HepG2 (cell line): ENCODE measurements around the gene PTPRH. TPM values are rescaled to one million over a fixed set of nuclear protein-coding genes. Genes with fewer than 3 reads are reported as not detected.

Source experiments
- ATF5 ChIP-seq: sonication (generic); formaldehyde crosslinking; IDR thresholded peaks from 2 replicates; pipeline ENCODE4 v1.4.0; 2020; ENCODE audit warnings: mild to moderate bottlenecking, low read depth, missing genetic modification reagents
- ESRRA ChIP-seq: sonication (generic); formaldehyde crosslinking; IDR thresholded peaks from 2 replicates; pipeline ENCODE4 v1.5.1; 2020; ENCODE audit warnings: mild to moderate bottlenecking, low read depth, missing genetic modification reagents
- KMT2A ChIP-seq: sonication (generic); formaldehyde crosslinking; IDR thresholded peaks from 2 replicates; pipeline ENCODE4 v1.4.0; 2020; ENCODE audit warnings: missing genetic modification reagents
- MLX ChIP-seq: IDR thresholded peaks from 2 replicates; pipeline ENCODE4 v1.6.1; 2016
- PRMT3 ChIP-seq: sonication (generic); formaldehyde crosslinking; IDR thresholded peaks from 2 replicates; pipeline ENCODE4 v1.8.1; 2022; ENCODE audit warnings: low read depth, mild to moderate bottlenecking, moderate library complexity, missing genetic modification reagents, borderline replicate concordance
- SMARCE1 ChIP-seq: fragments of 450-650 bp; IDR thresholded peaks from 2 replicates; pipeline ENCODE4 v1.6.1; 2017; ENCODE audit warnings: borderline replicate concordance
- SMYD3 ChIP-seq: sonication (generic); formaldehyde crosslinking; IDR thresholded peaks from 2 replicates; pipeline ENCODE4 v1.8.1; 2023; ENCODE audit warnings: mild to moderate bottlenecking, missing genetic modification reagents
- SRSF9 ChIP-seq: fragments of 200-400 bp; formaldehyde crosslinking; IDR thresholded peaks from 2 replicates; pipeline ENCODE4 v1.6.1; 2018; ENCODE audit warnings: borderline replicate concordance, mild to moderate bottlenecking, low read depth, low read length; ENCODE audit not compliant: insufficient read depth, poor library complexity, severe bottlenecking
- THYN1 ChIP-seq: sonication (generic); formaldehyde crosslinking; IDR thresholded peaks from 2 replicates; pipeline ENCODE4 v1.8.1; 2023; ENCODE audit warnings: low read depth, mild to moderate bottlenecking, moderate library complexity, missing genetic modification reagents, borderline replicate concordance
- XRCC5 ChIP-seq: fragments of 200-400 bp; formaldehyde crosslinking; optimal IDR thresholded peaks from 2 replicates; pipeline ENCODE3; 2017; ENCODE audit warnings: mild to moderate bottlenecking, low read length
- ZNF331 ChIP-seq: sonication (generic); formaldehyde crosslinking; IDR thresholded peaks from 2 replicates; pipeline ENCODE4 v1.4.0; 2020; ENCODE audit warnings: missing genetic modification reagents
- ZNF709 ChIP-seq: sonication (generic); formaldehyde crosslinking; IDR thresholded peaks from 2 replicates; pipeline ENCODE4 v1.5.0; 2020; ENCODE audit warnings: mild to moderate bottlenecking, missing genetic modification reagents
- ZNF83 ChIP-seq: sonication (generic); formaldehyde crosslinking; IDR thresholded peaks from 2 replicates; pipeline ENCODE4 v1.4.0; 2020; ENCODE audit warnings: missing genetic modification reagents, mild to moderate bottlenecking, borderline replicate concordance
- polyA plus RNA-seq, 8 experiments: library from polyadenylated mRNA; depleted of rRNA in 3 of 8; stranded (reverse) in 7 of 8; unstranded in 1 of 8; fragments of >200 nt; fragmentation: Illumina TruSeq in 4 of 8; extraction: Trizol in 4 of 8; gene quantifications; 2 replicates each; pipeline versions ENCODE4 v1.2.1 to v1.2.3, GENCODE V29; 2011 to 2016; ENCODE audit warnings: low read depth in 4 of 8, missing spikeins in 1 of 8, mixed read lengths in 1 of 8; ENCODE audit not compliant: insufficient read depth in 1 of 8
- total RNA-seq, 5 experiments: library from RNA; depleted of rRNA; stranded (reverse); fragments of >200 nt; fragmentation: Illumina TruSeq; extraction: Trizol; gene quantifications; 2 replicates each; pipeline ENCODE4 v1.2.3, GENCODE V29; 2016; ENCODE audit warnings: low read depth in 1 of 5
- TF ChIP-seq, protein P1 (sequence below): sonication (generic); formaldehyde crosslinking; IDR thresholded peaks from 2 replicates; pipeline ENCODE4 v1.4.0; 2020; ENCODE audit warnings: missing genetic modification reagents
- TF ChIP-seq, protein P2 (sequence below): sonication (generic); formaldehyde crosslinking; IDR thresholded peaks from 2 replicates; pipeline ENCODE4 v1.5.1; 2020; ENCODE audit warnings: mild to moderate bottlenecking, missing genetic modification reagents
- TF ChIP-seq, protein P3 (sequence below): sonication (generic); formaldehyde crosslinking; IDR thresholded peaks from 2 replicates; pipeline ENCODE4 v1.4.0; 2020; ENCODE audit warnings: mild to moderate bottlenecking, missing genetic modification reagents

Gene PTPRH
- total and polyA plus RNA-seq, 2 of the 13 experiments (the other 11 are each of a cell fraction or from before 2014, with no cell fraction given), result 14.7 to 125 TPM

- TF ChIP-seq, protein P1, sequence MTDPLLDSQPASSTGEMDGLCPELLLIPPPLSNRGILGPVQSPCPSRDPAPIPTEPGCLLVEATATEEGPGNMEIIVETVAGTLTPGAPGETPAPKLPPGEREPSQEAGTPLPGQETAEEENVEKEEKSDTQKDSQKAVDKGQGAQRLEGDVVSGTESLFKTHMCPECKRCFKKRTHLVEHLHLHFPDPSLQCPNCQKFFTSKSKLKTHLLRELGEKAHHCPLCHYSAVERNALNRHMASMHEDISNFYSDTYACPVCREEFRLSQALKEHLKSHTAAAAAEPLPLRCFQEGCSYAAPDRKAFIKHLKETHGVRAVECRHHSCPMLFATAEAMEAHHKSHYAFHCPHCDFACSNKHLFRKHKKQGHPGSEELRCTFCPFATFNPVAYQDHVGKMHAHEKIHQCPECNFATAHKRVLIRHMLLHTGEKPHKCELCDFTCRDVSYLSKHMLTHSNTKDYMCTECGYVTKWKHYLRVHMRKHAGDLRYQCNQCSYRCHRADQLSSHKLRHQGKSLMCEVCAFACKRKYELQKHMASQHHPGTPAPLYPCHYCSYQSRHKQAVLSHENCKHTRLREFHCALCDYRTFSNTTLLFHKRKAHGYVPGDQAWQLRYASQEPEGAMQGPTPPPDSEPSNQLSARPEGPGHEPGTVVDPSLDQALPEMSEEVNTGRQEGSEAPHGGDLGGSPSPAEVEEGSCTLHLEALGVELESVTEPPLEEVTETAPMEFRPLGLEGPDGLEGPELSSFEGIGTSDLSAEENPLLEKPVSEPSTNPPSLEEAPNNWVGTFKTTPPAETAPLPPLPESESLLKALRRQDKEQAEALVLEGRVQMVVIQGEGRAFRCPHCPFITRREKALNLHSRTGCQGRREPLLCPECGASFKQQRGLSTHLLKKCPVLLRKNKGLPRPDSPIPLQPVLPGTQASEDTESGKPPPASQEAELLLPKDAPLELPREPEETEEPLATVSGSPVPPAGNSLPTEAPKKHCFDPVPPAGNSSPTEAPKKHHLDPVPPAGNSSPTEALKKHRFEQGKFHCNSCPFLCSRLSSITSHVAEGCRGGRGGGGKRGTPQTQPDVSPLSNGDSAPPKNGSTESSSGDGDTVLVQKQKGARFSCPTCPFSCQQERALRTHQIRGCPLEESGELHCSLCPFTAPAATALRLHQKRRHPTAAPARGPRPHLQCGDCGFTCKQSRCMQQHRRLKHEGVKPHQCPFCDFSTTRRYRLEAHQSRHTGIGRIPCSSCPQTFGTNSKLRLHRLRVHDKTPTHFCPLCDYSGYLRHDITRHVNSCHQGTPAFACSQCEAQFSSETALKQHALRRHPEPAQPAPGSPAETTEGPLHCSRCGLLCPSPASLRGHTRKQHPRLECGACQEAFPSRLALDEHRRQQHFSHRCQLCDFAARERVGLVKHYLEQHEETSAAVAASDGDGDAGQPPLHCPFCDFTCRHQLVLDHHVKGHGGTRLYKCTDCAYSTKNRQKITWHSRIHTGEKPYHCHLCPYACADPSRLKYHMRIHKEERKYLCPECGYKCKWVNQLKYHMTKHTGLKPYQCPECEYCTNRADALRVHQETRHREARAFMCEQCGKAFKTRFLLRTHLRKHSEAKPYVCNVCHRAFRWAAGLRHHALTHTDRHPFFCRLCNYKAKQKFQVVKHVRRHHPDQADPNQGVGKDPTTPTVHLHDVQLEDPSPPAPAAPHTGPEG (CRISPR knock-in tag), result peak; percentile 57
- TF ChIP-seq MLX (peak; percentile 72), THYN1 (no peak), ZNF331 (CRISPR knock-in tag) (peak; percentile 97), ZNF709 (CRISPR knock-in tag) (peak; percentile 100), SRSF9 (no peak), PRMT3 (peak; percentile 91), SMARCE1 (no peak), XRCC5 (peak; percentile 99), KMT2A (CRISPR knock-in tag) (peak; percentile 80), SMYD3 (CRISPR knock-in tag) (peak; percentile 84), ATF5 (CRISPR knock-in tag) (no peak), ESRRA (CRISPR knock-in tag) (no peak; the same call in none of the 2 replicates), ZNF83 (CRISPR knock-in tag) (peak; percentile 91)
- TF ChIP-seq, protein P2, sequence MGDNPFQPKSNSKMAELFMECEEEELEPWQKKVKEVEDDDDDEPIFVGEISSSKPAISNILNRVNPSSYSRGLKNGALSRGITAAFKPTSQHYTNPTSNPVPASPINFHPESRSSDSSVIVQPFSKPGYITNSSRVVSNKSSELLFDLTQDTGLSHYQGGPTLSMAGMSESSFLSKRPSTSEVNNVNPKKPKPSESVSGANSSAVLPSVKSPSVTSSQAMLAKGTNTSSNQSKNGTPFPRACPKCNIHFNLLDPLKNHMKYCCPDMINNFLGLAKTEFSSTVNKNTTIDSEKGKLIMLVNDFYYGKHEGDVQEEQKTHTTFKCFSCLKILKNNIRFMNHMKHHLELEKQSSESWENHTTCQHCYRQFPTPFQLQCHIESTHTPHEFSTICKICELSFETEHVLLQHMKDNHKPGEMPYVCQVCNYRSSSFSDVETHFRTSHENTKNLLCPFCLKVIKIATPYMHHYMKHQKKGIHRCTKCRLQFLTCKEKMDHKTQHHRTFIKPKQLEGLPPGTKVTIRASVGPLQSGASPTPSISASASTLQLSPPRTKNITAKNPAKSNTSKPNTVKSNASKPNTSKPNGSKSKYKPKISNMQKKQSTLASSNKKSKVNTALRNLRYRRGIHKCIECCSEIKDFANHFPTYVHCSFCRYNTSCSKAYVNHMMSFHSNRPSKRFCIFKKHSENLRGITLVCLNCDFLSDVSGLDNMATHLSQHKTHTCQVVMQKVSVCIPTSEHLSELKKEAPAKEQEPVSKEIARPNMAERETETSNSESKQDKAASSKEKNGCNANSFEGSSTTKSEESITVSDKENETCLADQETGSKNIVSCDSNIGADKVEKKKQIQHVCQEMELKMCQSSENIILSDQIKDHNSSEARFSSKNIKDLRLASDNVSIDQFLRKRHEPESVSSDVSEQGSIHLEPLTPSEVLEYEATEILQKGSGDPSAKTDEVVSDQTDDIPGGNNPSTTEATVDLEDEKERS, result peak; percentile 78
- TF ChIP-seq, protein P3, sequence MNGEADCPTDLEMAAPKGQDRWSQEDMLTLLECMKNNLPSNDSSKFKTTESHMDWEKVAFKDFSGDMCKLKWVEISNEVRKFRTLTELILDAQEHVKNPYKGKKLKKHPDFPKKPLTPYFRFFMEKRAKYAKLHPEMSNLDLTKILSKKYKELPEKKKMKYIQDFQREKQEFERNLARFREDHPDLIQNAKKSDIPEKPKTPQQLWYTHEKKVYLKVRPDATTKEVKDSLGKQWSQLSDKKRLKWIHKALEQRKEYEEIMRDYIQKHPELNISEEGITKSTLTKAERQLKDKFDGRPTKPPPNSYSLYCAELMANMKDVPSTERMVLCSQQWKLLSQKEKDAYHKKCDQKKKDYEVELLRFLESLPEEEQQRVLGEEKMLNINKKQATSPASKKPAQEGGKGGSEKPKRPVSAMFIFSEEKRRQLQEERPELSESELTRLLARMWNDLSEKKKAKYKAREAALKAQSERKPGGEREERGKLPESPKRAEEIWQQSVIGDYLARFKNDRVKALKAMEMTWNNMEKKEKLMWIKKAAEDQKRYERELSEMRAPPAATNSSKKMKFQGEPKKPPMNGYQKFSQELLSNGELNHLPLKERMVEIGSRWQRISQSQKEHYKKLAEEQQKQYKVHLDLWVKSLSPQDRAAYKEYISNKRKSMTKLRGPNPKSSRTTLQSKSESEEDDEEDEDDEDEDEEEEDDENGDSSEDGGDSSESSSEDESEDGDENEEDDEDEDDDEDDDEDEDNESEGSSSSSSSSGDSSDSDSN (CRISPR knock-in tag), result peak; percentile 83
Measured at GRCh38 chr19:55216461-55217198, 7.3 kb upstream of the PTPRH start (continued).
